Measurements from ENCODE around the gene MTG2. TPM values are rescaled to one million over a fixed set of nuclear protein-coding genes. Genes with fewer than 3 reads are reported as not detected.

Gene MTG2
- total RNA-seq, 1 donor from 2014 or later, result 20.2 TPM

DNA sequence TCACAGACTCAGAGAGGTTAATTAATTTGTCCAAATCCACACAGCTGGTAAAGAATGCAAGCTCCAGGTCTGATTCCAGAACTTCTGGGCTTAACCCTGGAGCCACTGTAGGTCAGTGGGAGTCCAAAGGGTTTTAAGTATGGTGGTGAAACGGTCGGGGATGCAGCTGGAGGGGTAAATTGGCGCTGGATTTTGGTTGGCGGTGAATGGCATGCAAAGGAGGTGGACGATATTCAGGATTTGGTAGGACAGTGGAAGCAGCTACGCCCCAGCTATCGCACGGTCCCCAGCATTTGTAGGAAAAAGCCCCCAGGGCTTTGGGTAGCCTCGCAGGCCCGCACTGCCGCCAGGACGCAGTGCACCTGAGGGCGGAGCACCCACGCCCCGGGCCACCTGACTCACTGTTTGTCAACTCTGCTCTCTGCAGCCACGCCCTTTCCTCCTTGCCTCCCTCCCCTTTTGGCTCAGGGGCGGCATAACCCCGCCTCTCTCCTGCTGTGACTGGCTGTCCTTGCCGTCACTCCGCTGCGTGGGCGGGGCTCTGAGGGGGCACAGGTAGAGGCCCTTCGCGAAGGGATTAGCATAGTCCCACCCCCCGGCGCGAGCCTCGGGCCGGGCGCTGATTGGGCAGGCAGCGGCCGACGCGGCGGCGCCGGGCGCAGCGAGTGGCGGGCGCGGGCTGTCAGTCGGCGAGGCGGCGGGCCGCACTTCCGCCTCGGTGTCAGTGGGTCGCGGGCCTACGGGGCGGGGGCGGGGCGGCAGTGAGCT is 55.2 kb downstream of the MTG2 start, which contains the start of gene OSBPL2:
TSS of gene OSBPL2 (plus strand) at position 721 of the 768 bp plus-strand sequence. CDS start 17,664 bp downstream, outside the sequence.
- DNase-seq (ENCODE audit: low spot score), result peak; percentile 100
- Mint-ChIP-seq H3K36me3 (ENCODE audit: low read depth, unreplicated experiment) (no peaks in the 10 kb centered on the region), H3K4me1 (ENCODE audit: unreplicated experiment) (no peaks in the 10 kb centered on the region), H3K27me3 (ENCODE audit: unreplicated experiment) (peaks cover 4% of the 10 kb centered on the region), H3K9me3 (ENCODE audit: unreplicated experiment) (no peaks in the 10 kb centered on the region), H3K4me3 (ENCODE audit: unreplicated experiment) (peak within 1 kb of the TSS; percentile 92), H3K27ac (ENCODE audit: unreplicated experiment) (peak within 1 kb of the TSS; percentile 42)
- TF ChIP-seq, protein P1, sequence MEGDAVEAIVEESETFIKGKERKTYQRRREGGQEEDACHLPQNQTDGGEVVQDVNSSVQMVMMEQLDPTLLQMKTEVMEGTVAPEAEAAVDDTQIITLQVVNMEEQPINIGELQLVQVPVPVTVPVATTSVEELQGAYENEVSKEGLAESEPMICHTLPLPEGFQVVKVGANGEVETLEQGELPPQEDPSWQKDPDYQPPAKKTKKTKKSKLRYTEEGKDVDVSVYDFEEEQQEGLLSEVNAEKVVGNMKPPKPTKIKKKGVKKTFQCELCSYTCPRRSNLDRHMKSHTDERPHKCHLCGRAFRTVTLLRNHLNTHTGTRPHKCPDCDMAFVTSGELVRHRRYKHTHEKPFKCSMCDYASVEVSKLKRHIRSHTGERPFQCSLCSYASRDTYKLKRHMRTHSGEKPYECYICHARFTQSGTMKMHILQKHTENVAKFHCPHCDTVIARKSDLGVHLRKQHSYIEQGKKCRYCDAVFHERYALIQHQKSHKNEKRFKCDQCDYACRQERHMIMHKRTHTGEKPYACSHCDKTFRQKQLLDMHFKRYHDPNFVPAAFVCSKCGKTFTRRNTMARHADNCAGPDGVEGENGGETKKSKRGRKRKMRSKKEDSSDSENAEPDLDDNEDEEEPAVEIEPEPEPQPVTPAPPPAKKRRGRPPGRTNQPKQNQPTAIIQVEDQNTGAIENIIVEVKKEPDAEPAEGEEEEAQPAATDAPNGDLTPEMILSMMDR (IDR thresholded peaks at IDR 0.05; ENCODE audit: unreplicated experiment), result no peak

DNA sequence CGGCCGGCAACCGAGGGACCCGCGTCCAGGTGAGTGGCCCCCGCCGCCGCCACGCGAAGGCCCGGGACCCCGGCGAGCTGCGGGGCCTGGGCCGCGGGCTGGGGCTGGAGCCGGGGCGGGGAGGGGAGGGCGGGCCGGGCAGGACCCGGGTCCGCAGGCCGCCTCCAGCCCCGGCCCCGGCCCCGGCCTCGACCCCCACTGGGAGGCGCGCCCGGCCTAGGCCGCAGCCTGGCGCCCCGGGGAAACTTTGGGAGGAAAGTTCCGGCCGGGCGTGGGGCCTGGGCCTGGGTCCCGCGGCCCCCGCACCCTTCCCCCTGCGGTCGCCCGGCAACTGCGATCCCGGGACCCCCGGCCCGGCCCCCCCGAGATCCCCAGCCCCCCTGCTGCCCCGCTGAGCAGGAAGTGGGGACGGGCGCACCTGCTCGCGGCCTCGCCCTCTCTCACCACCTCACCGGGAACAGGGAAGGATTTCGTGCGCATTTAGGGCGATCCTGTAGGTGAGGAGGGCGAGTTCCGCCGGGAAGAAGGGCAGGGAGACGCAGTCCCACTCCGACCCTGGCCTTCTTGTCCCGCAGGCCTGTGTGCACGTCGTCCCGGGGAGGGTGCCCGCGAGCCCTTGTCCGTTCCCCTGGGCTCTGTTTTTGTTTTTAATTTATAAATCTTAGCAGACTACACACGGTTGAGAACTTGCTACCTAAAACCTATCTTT is 55.9 kb downstream of the MTG2 start:
- no peak for DNase-seq (ENCODE audit: low spot score)
- H3K4me1 Mint-ChIP-seq (ENCODE audit: unreplicated experiment), result no peaks in the 10 kb centered on the region
- H3K27ac Mint-ChIP-seq (ENCODE audit: unreplicated experiment), result peak overlapping the region; percentile 42
- H3K36me3 Mint-ChIP-seq (ENCODE audit: low read depth, unreplicated experiment), result no peaks in the 10 kb centered on the region
- TF ChIP-seq, protein P1 (IDR thresholded peaks at IDR 0.05; ENCODE audit: unreplicated experiment), result no peak
- H3K27me3 Mint-ChIP-seq (ENCODE audit: unreplicated experiment), result peaks cover 4% of the 10 kb centered on the region
- no peaks in the 10 kb centered on the region for H3K9me3 Mint-ChIP-seq (ENCODE audit: unreplicated experiment)
- peak overlapping the region; percentile 92 for H3K4me3 Mint-ChIP-seq (ENCODE audit: unreplicated experiment)

GRCh38 chr20:62239278-62239879 is 56.6 kb downstream of the MTG2 start:
- TF ChIP-seq, protein P1 (IDR thresholded peaks at IDR 0.05; ENCODE audit: unreplicated experiment), result no peak
- Mint-ChIP-seq H3K27ac (ENCODE audit: unreplicated experiment) (peak overlapping the region; percentile 42), H3K9me3 (ENCODE audit: unreplicated experiment) (no peaks in the 10 kb centered on the region), H3K27me3 (ENCODE audit: unreplicated experiment) (peaks cover 7% of the 10 kb centered on the region), H3K36me3 (ENCODE audit: low read depth, unreplicated experiment) (no peaks in the 10 kb centered on the region), H3K4me1 (ENCODE audit: unreplicated experiment) (no peaks in the 10 kb centered on the region), H3K4me3 (ENCODE audit: unreplicated experiment) (peak overlapping the region; percentile 92)
- DNase-seq (ENCODE audit: low spot score), result no peak

- Mint-ChIP-seq H3K9me3 (ENCODE audit: unreplicated experiment) (no peaks in the 10 kb centered on the region), H3K4me3 (ENCODE audit: unreplicated experiment) (peak overlapping the region; percentile 3), H3K27me3 (ENCODE audit: unreplicated experiment) (peaks cover 9% of the 10 kb centered on the region), H3K4me1 (ENCODE audit: unreplicated experiment) (no peaks in the 10 kb centered on the region), H3K27ac (ENCODE audit: unreplicated experiment) (no peak overlapping the region), H3K36me3 (ENCODE audit: low read depth, unreplicated experiment) (no peaks in the 10 kb centered on the region)
- TF ChIP-seq, protein P1 (IDR thresholded peaks at IDR 0.05; ENCODE audit: unreplicated experiment), result no peak
- no peak for DNase-seq (ENCODE audit: low spot score)
Measured at GRCh38 chr20:62240020-62240685, 57.3 kb downstream of the MTG2 start.

Data from endothelial cell (in vitro differentiated cells).